ENCODE results near the gene ICAM3. TPM values are rescaled to one million over a fixed set of nuclear protein-coding genes. Genes with fewer than 3 reads are reported as not detected.

ICAM3 gene
- total RNA-seq, 1 experiment from 2014 or later = 10.5 TPM

DNA sequence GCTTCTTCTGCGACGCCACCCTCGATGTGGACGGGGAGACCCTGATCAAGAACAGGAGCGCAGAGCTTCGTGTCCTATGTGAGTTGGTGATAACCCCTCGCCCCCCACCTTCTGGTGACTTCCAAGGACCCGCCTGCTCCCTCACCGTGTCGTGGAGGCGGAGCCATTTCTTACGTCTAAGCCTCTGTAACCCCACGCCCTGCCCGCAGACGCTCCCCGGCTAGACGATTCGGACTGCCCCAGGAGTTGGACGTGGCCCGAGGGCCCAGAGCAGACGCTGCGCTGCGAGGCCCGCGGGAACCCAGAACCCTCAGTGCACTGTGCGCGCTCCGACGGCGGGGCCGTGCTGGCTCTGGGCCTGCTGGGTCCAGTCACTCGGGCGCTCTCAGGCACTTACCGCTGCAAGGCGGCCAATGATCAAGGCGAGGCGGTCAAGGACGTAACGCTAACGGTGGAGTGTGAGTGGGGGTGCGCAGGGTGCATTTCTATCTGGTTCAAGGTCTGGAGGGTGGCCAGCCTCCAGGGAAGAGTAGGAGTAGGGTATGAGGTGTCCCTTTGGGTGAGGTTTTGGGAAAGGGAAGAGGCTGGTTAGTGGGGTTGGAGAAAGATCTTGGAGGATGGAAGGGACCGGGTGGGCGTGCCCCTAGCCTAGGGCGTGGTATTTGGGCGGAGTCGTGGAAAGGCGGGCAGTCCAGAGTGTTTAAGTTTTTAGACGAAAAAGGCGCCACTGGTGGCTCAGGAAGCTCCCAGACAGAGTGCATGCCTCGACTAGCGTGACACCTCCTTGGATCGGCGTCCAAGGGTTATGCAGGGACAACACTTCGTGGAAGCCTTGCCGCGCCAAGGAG is 46.4 kb downstream of the ICAM3 start:
- TF ChIP-seq, protein P1, sequence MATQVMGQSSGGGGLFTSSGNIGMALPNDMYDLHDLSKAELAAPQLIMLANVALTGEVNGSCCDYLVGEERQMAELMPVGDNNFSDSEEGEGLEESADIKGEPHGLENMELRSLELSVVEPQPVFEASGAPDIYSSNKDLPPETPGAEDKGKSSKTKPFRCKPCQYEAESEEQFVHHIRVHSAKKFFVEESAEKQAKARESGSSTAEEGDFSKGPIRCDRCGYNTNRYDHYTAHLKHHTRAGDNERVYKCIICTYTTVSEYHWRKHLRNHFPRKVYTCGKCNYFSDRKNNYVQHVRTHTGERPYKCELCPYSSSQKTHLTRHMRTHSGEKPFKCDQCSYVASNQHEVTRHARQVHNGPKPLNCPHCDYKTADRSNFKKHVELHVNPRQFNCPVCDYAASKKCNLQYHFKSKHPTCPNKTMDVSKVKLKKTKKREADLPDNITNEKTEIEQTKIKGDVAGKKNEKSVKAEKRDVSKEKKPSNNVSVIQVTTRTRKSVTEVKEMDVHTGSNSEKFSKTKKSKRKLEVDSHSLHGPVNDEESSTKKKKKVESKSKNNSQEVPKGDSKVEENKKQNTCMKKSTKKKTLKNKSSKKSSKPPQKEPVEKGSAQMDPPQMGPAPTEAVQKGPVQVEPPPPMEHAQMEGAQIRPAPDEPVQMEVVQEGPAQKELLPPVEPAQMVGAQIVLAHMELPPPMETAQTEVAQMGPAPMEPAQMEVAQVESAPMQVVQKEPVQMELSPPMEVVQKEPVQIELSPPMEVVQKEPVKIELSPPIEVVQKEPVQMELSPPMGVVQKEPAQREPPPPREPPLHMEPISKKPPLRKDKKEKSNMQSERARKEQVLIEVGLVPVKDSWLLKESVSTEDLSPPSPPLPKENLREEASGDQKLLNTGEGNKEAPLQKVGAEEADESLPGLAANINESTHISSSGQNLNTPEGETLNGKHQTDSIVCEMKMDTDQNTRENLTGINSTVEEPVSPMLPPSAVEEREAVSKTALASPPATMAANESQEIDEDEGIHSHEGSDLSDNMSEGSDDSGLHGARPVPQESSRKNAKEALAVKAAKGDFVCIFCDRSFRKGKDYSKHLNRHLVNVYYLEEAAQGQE (IDR thresholded peaks at IDR 0.05; ENCODE audit: insufficient read depth in 1 of 2, low read depth in 2 of 2, low read length in 1 of 2) = no peak
- TF ChIP-seq, protein P2, sequence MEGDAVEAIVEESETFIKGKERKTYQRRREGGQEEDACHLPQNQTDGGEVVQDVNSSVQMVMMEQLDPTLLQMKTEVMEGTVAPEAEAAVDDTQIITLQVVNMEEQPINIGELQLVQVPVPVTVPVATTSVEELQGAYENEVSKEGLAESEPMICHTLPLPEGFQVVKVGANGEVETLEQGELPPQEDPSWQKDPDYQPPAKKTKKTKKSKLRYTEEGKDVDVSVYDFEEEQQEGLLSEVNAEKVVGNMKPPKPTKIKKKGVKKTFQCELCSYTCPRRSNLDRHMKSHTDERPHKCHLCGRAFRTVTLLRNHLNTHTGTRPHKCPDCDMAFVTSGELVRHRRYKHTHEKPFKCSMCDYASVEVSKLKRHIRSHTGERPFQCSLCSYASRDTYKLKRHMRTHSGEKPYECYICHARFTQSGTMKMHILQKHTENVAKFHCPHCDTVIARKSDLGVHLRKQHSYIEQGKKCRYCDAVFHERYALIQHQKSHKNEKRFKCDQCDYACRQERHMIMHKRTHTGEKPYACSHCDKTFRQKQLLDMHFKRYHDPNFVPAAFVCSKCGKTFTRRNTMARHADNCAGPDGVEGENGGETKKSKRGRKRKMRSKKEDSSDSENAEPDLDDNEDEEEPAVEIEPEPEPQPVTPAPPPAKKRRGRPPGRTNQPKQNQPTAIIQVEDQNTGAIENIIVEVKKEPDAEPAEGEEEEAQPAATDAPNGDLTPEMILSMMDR (IDR thresholded peaks at IDR 0.05) = no peak
- TF ChIP-seq SIN3A (IDR thresholded peaks at IDR 0.05; ENCODE audit: borderline replicate concordance, insufficient read depth, low read depth, low read length) (no peak), TCF7L2 (IDR thresholded peaks at IDR 0.05; ENCODE audit: low read depth, low read length) (no peak), POLR2AphosphoS5 (IDR thresholded peaks at IDR 0.05; ENCODE audit: low read depth, low read length) (no peak)
- TSS peak; percentile 61 for BruUV-seq (replicated peaks)
- Histone ChIP-seq H3K36me3 (ENCODE audit: control insufficient read depth, insufficient read depth, low read length) (no peaks in the 10 kb centered on the region), H3K4me1 (ENCODE audit: control insufficient read depth, insufficient read depth, low read length) (no peaks in the 10 kb centered on the region), H3K27me3 (ENCODE audit: control insufficient read depth, insufficient read depth, low read length) (no peaks in the 10 kb centered on the region), H3K9me3 (ENCODE audit: control insufficient read depth, insufficient read depth, low read depth, low read length) (no peaks in the 10 kb centered on the region), H3K4me3 (ENCODE audit: low read depth in 2 of 2, low read length in 2 of 2) (peak overlapping the region; percentile 53 to 79), H3K27ac (ENCODE audit: low read length) (peak overlapping the region; percentile 39; the same call in 1 of the 2 replicates)
- intact Hi-C loops (cut with micrococcal nuclease; ENCODE audit: unreplicated experiment) (no loop called here), in situ Hi-C loops (cut with HindIII; ENCODE audit: low pct_unique_long_range_greater_than_20kb, low sequenced_read_pairs) (no loop called here)
- ChIA-PET CTCF (no interaction called here), POLR2A (no interaction called here)
- DNase-seq (ENCODE audit: low read depth, low spot score) (no peak), ATAC-seq (no peak)

DNA sequence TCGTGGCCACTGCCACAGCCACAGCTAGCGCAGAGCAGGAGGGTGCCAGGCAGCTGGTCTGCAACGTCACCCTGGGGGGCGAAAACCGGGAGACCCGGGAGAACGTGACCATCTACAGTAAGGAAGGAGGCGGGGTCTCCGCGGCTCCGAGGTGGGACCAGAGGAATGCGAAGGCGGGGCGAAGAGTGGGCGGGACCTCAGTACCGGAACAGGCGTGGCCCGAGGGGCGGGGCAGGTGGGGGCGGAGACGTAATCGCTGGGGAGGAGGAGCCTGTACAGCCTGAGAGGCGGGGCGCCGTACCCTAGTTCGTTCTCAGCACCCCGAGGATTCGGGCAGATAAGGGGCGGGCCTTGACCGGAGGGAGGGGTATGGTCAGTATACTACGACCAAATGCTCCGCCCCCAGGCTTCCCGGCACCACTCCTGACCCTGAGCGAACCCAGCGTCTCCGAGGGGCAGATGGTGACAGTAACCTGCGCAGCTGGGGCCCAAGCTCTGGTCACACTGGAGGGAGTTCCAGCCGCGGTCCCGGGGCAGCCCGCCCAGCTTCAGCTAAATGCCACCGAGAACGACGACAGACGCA is 47.1 kb downstream of the ICAM3 start:
- no peaks in the 10 kb centered on the region for H3K27me3 ChIP-seq (ENCODE audit: control insufficient read depth, insufficient read depth, low read length)
- no peaks in the 10 kb centered on the region for H3K9me3 ChIP-seq (ENCODE audit: control insufficient read depth, insufficient read depth, low read depth, low read length)
- peak overlapping the region; percentile 63 for H3K27ac ChIP-seq (ENCODE audit: low read length)
- no TSS peak for BruUV-seq (replicated peaks)
- peak overlapping the region; percentile 53 to 79 for H3K4me3 ChIP-seq (ENCODE audit: low read depth in 2 of 2, low read length in 2 of 2)
- ChIA-PET CTCF (no interaction called here), POLR2A (interaction anchor here (0.5 to 1.1 kb wide), 2 partner anchors 21 to 28 kb away, joined by 3 to 12 read pairs; partner anchors contain the start of gene ICAM1)
- H3K4me1 ChIP-seq (ENCODE audit: control insufficient read depth, insufficient read depth, low read length) = peaks cover 4% of the 10 kb centered on the region; the same call in 1 of the 2 replicates
- intact Hi-C loops (cut with micrococcal nuclease; ENCODE audit: unreplicated experiment) (no loop called here), in situ Hi-C loops (cut with HindIII; ENCODE audit: low pct_unique_long_range_greater_than_20kb, low sequenced_read_pairs) (no loop called here)
- TF ChIP-seq SIN3A (IDR thresholded peaks at IDR 0.05; ENCODE audit: borderline replicate concordance, insufficient read depth, low read depth, low read length) (no peak), POLR2AphosphoS5 (IDR thresholded peaks at IDR 0.05; ENCODE audit: low read depth, low read length) (no peak), TCF7L2 (IDR thresholded peaks at IDR 0.05; ENCODE audit: low read depth, low read length) (no peak)
- TF ChIP-seq, protein P1 (IDR thresholded peaks at IDR 0.05; ENCODE audit: insufficient read depth in 1 of 2, low read depth in 2 of 2, low read length in 1 of 2) = no peak
- TF ChIP-seq, protein P2 (IDR thresholded peaks at IDR 0.05) = no peak
- H3K36me3 ChIP-seq (ENCODE audit: control insufficient read depth, insufficient read depth, low read length) = no peaks in the 10 kb centered on the region
- ATAC-seq (peak; percentile 63), DNase-seq (ENCODE audit: low read depth, low spot score) (no peak)
